NCI-H1694 treated with DMSO at 0.1 percent for 48 hours (cell line): ENCODE results near the gene FNDC3A.
"Not testable (repeated sequence)": the region's sequence is repeated elsewhere in the genome, so short reads cannot be mapped to it uniquely, and the experiment has no call there.

ENCODE experiments used
- DNase-seq: peaks from one replicate; lab custom pipeline; 2025; lab: John Stamatoyannopoulos, UW

FNDC3A gene

GRCh38 chr13:49093376-49093775 is 117.7 kb downstream of the FNDC3A start:
- no peak for DNase-seq

- no peak for DNase-seq
Observed at GRCh38 chr13:49097374-49097773, 121.7 kb downstream of the FNDC3A start.

- no peak for DNase-seq
Observed at GRCh38 chr13:49098198-49098597, 122.5 kb downstream of the FNDC3A start.

- DNase-seq, result no peak
Observed at GRCh38 chr13:49098771-49099512, 123.2 kb downstream of the FNDC3A start.

GRCh38 chr13:49099513-49099877 is 123.8 kb downstream of the FNDC3A start:
- DNase-seq, result no peak

- DNase-seq, result no peak
Observed at GRCh38 chr13:49100637-49101570, 125.2 kb downstream of the FNDC3A start.

- no peak for DNase-seq
Observed at GRCh38 chr13:49108196-49108595, 132.5 kb downstream of the FNDC3A start.

- peak; percentile 77 for DNase-seq
Observed at GRCh38 chr13:49110122-49110912, 134.6 kb downstream of the FNDC3A start.

GRCh38 chr13:49110913-49111170 is 135.1 kb downstream of the FNDC3A start:
- no peak for DNase-seq

- no peak for DNase-seq
Observed at GRCh38 chr13:49112782-49113525, 137.2 kb downstream of the FNDC3A start.

- DNase-seq, result no peak
Observed at GRCh38 chr13:49113526-49114286, 138.0 kb downstream of the FNDC3A start.

GRCh38 chr13:49116873-49117272 is 141.2 kb downstream of the FNDC3A start:
- DNase-seq, result no peak

GRCh38 chr13:49118455-49118854 is 142.7 kb downstream of the FNDC3A start:
- not testable (repeated sequence) for DNase-seq

- DNase-seq, result no peak
Observed at GRCh38 chr13:49124693-49125304, 149.1 kb downstream of the FNDC3A start.

- no peak for DNase-seq
Observed at GRCh38 chr13:49125964-49126524, 150.3 kb downstream of the FNDC3A start.

GRCh38 chr13:49132479-49133002 is 156.8 kb downstream of the FNDC3A start:
- DNase-seq, result no peak

GRCh38 chr13:49134305-49134704 is 158.6 kb downstream of the FNDC3A start:
- no peak for DNase-seq

- not testable (repeated sequence) for DNase-seq
Observed at GRCh38 chr13:49137138-49137643, 161.5 kb downstream of the FNDC3A start.

GRCh38 chr13:49140910-49141611 is 165.3 kb downstream of the FNDC3A start:
- DNase-seq, result no peak
